ENCODE data around the gene COL9A3. TPM values are rescaled to one million over a fixed set of nuclear protein-coding genes. Genes with fewer than 3 reads are reported as not detected.

Gene COL9A3
- polyA plus RNA-seq, 1 donor, result 10.6 TPM

DNA sequence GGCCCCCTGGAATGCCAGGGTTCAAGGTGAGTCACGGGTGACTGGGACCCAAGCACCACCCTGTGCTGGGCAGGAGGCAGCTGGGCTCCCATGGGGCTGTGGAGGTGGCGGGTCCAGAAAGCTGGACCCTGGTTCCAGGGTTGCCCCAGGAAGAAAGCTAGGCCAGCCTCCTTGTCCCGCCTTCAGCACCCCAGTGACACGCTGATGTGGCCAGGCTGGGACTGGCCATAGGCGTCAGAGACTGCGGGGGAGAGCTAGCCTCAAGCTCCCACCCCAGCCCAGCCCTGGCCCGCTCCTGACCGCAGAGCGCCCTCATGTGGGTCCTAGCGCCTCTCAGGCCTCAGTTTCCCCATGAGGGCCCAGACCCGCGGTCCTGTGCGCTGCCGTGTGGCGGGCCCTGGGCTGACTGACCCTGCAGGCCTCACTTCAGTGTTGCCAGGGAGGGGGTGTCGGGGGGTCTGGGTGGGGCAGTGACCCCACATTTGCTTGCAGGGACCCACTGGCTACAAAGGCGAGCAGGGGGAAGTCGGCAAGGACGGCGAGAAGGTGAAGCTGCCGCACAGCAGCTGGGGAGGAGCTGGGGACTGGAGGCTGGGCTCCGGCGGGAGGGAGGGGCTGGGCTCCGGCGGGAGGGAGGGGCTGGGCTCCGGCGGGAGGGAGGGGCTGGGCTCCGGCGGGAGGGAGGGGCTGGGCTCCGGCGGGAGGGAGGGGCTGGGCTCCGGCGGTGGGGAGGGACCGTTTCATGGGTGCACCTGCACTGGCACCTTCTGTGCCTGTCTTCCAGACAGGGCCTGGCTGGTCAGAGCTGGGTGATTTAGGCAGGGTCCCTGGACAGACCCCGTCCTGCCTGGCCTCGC is 7.9 kb downstream of the COL9A3 start:
- no peak for DNase-seq

- DNase-seq, result no peak
These were observed 8.6 kb downstream of the COL9A3 start for GRCh38 chr20:62825333-62825985.

GRCh38 chr20:62825986-62826645 is 9.3 kb downstream of the COL9A3 start:
- DNase-seq, result no peak

DNA sequence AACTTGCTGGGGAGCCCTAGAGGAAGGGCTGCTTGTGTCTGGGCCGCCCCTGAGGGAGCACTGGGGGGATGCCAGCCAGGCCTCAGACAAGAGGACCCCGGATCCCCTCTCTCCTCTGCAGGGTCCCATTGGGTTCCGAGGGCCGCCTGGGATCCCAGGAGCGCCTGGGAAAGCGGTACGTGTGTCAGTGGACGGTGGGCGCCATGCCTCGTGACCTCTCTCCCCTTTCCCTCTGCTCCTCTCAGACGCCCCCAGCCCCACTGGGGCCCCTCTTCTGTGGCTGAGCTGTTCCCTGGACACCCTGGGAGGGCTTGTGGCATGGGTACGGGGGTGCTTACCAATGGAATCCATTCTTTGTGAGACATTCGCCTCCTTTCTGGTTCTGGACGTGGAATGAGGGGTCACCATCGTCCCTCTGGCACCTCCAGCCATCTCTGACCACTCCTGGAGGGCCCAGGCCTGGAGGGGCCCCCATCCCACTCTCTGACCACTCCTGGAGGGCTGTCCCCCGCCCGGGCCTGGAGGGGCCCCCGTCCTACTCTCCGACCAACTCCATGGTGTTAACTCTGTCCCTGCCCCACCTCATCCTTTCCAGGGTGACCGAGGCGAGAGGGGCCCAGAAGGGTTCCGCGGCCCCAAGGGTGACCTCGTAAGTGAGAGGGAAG is 9.9 kb downstream of the COL9A3 start:
- no peak for DNase-seq

DNA sequence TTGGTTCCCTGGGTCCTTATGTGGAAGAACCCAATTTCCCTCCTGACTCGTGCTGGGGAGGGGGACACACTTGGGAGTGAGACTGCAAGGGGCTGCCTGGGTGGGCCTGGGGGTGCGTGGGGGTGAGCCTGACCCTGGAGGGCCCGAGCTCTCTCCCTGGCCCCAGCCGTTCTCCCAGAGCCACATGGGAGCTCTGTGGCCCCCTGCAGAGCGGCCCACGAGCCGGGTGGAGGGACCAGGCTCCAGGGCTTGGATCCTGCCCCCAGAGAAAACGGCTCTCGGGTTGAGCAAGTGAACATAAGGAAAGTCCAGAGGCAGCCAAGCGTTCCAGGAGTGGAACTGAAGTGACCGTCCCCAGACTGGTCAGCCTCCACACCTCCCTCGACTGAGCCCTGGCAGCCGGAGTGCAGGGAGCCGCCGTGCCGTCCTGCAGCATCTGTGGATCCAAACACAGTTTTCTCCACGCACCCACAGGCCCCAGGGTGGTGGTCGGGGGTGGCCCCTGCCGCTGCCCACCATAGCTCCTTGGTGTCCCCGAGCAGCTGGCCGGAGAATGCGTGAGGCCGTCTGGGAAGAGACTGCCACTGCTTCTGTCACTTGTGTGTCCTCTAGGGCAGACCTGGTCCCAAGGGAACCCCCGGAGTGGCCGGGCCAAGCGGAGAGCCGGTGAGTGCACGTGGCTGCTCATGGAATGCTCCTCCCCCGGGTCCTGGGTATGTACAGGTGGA is 10.6 kb downstream of the COL9A3 start:
- no peak for DNase-seq

DNA sequence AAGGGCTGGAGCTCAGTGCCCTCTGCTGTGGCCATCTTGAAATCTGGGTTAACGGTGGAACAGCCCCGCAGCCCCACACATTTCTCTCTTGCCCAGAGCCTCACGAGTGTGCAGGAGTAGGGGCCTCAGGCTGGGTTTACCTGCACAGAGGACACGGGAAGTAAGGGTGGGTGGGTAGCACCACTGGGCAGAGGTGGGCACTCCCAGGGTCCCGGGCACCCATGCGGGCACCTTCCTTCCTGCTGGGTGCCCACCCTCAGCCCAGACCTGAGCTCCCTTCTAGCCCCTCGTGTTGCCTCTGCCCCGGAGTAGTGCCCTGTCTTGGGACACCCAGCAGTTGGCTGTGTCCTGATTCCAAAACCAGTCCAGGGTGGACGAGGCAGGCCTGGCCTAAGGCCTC is 11.2 kb downstream of the COL9A3 start:
- DNase-seq, result no peak

- no peak for DNase-seq
These were observed 11.8 kb downstream of the COL9A3 start for GRCh38 chr20:62828511-62829230.

GRCh38 chr20:62829231-62830230 is 12.7 kb downstream of the COL9A3 start:
- no peak for DNase-seq

DNA sequence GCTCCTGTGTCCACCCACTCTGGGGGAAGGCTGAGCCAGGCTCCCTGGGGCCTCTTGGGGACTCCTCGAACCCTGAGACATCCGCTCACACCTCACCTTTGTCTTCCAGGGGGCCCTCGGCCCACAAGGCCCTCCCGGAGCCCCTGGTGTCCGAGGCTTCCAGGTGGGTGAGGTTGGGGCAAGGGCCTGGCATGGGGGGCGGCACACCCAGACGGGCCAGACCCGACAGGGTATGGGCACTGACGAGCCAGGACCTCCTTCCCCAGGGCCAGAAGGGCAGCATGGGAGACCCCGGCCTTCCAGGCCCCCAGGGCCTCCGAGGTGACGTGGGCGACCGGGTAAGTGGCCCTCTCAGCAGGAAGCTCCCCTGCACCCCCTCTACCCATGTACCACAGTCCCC is 13.4 kb downstream of the COL9A3 start:
- no peak for DNase-seq

DNA sequence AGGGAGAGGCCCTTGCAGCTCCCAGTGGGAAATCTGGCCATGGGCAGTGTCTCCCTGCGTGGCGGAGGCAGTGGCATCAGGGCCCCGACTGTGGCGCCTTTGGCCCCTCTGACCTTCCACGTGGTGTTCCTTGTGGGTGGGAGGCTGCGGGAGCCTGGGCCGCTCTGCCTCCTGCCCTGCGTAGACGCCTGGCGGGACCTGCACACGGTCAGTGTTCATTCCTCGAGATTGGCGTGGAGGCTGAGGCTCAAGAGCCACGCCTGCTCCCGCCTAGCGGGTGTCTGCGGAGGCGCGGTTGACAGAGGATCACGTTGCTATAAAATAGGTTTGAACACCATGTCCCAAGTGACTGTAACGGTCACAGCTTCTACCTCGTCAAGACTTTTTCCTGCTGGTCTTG is 14.0 kb downstream of the COL9A3 start:
- no peak for DNase-seq

- no peak for DNase-seq
These were observed 14.5 kb downstream of the COL9A3 start for GRCh38 chr20:62831361-62831788.

GRCh38 chr20:62831854-62832211 is 15.0 kb downstream of the COL9A3 start:
- no peak for DNase-seq

- no peak for DNase-seq
These were observed 15.5 kb downstream of the COL9A3 start for GRCh38 chr20:62832212-62832922.

GRCh38 chr20:62832951-62833391 is 16.1 kb downstream of the COL9A3 start:
- no peak for DNase-seq

- no peak for DNase-seq
These were observed 18.3 kb downstream of the COL9A3 start for GRCh38 chr20:62834967-62835730.

DNA sequence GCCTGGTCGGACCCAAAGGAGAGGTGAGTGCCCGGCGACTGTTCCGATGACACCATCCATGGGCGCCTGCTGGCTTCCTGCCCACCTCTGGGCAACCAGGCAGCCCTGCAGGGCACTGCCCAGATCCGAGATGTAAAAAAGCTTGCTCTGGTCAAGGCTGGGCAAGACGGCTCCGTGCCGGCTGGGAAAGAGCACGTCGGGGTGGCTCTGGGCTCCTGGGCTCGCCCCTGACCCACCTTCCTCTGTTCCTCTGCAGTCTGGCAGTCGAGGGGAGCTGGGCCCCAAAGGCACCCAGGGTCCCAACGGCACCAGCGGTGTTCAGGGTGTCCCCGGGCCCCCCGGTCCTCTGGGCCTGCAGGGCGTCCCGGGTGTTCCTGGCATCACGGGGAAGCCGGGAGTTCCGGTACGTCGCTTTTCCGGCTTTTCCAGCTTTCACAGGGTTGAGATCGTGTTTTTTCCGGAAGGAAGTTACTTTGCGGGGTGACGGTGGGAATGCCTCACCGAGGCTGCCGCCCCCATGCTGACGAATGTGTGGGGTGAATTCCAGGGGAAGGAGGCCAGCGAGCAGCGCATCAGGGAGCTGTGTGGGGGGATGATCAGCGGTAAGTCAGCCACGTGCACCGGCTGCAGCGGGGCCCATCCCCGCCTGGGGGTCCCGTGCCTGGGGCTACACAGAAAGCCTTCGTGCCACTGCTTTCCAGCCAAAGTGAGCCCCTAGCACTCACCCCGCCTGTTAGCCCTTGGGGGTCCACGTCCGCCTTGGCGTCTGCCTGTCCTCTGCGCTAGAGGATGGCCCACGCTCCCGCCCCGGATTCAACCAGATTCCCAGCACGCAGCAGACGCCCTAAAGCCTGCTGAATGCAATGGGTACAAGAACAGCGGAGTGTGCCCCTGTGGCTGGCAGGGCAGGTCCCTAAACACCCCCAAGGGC is 19.3 kb downstream of the COL9A3 start:
- no peak for DNase-seq

DNA sequence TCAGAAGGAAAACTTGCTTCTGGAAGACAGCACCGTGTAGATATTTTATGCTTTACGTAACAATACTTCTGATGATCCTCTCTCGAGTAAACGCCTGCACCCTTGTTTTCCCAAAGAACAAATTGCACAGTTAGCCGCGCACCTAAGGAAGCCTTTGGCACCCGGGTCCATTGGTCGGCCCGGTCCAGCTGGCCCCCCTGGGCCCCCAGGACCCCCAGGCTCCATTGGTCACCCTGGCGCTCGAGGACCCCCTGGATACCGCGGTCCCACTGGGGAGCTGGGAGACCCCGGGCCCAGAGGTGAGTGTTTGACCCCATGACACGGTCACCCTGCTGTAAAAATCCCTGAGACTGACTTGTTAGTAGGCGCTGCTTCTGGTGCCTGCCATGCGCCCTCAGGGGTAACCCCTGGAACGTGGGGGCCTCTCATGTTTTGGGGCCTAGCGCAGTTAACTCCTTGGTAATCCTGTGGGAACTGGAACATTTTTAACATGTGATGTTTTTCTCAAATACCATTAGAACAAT is 20.2 kb downstream of the COL9A3 start:
- no peak for DNase-seq

All from hindlimb muscle (tissue), 1 donor.